Embryonic facial prominence (tissue), 1 donor: ENCODE measurements around the gene CDC45.

Experiments used
- DNase-seq: peaks from one replicate; pipeline ENCODE4 v3.0.0-alpha.2; 2016; ENCODE audit errors: extremely low spot score

The CDC45 gene

GRCh38 chr22:19469421-19469820 lies 10.3 kb upstream of the CDC45 start:
- no peak for DNase-seq

GRCh38 chr22:19470010-19470409 lies 9.7 kb upstream of the CDC45 start:
- no peak for DNase-seq

- no peak for DNase-seq
Observed at GRCh38 chr22:19471572-19471971, 8.1 kb upstream of the CDC45 start.

GRCh38 chr22:19472233-19472632 lies 7.5 kb upstream of the CDC45 start:
- DNase-seq: no peak

GRCh38 chr22:19473578-19473977 lies 6.1 kb upstream of the CDC45 start:
- DNase-seq: no peak

GRCh38 chr22:19476023-19476422 lies 3.7 kb upstream of the CDC45 start:
- DNase-seq: no peak

GRCh38 chr22:19477321-19478044 lies 2.2 kb upstream of the CDC45 start:
- DNase-seq: no peak

GRCh38 chr22:19478045-19478900 lies 1.4 kb upstream of the CDC45 start:
- no peak for DNase-seq

GRCh38 chr22:19478901-19479354 lies 792 bp upstream of the CDC45 start, which contains the start of gene UFD1:
Gene UFD1, minus strand, starts transcription at chr22:19479193. Its CDS starts 108 bp downstream, at chr22:19479085.
- peak; percentile 43 for DNase-seq

- no peak for DNase-seq
Observed at GRCh38 chr22:19480173-19480568, 451 bp downstream of the CDC45 start.

- DNase-seq: no peak
Observed at GRCh38 chr22:19480789-19481188, 1.1 kb downstream of the CDC45 start.

GRCh38 chr22:19482297-19482696 lies 2.6 kb downstream of the CDC45 start:
- DNase-seq: no peak

- no peak for DNase-seq
Observed at GRCh38 chr22:19483481-19484244, 3.9 kb downstream of the CDC45 start.

GRCh38 chr22:19488285-19488684 lies 8.6 kb downstream of the CDC45 start:
- no peak for DNase-seq

- DNase-seq: no peak
Observed at GRCh38 chr22:19488884-19489843, 9.4 kb downstream of the CDC45 start.

GRCh38 chr22:19490628-19491230 lies 11.0 kb downstream of the CDC45 start:
- no peak for DNase-seq

GRCh38 chr22:19492504-19493174 lies 12.9 kb downstream of the CDC45 start:
- DNase-seq: no peak

GRCh38 chr22:19494001-19494560 lies 14.4 kb downstream of the CDC45 start:
- DNase-seq: no peak

- DNase-seq: no peak
Observed at GRCh38 chr22:19494676-19495173, 15.0 kb downstream of the CDC45 start.
